Stimulated activated CD8-positive, alpha-beta memory T cell treated with anti-CD3 and anti-CD28 coated beads, Interleukin-4, amount 100 ng/mL, for 24 hours (primary cell): Measurements from ENCODE around the gene SYS1.

Experiments
- DNase-seq: peaks from one replicate; pipeline ENCODE4 v3.0.0-alpha.2; 2020; ENCODE audit warnings: low read depth

Gene SYS1

GRCh38 chr20:45415822-45416637 lies 53.1 kb downstream of the SYS1 start, which contains the start of gene PIGT:
PIGT (plus strand) TSS chr20:45416141; CDS start chr20:45416157, 16 bp downstream.
- peak; percentile 83 for DNase-seq

DNA sequence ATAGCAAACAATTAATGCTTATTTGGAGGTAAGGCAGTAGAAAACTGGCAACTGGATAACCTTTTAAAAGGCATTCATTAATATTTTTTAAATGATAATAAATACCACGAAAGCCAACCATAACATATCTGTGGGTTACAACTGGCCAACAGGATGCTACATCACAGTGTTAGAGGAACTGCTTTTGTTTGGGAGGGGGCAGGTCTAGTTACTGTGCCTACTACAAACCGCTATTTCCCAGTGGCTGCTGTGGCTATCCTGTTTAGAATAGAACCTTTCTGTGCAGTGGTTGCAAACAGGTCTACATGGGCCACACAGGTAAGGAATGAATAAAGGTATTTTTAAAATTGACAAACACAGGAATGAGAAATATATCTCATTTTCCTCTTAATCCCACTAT lies 54.0 kb downstream of the SYS1 start:
- DNase-seq: no peak
